Ovary (tissue), 9 donors: Measurements from ENCODE around the gene CRTAP. TPM values are rescaled to one million over a fixed set of nuclear protein-coding genes. Genes with fewer than 3 reads are reported as not detected.

Source experiments
- DNase-seq, 5 donors: peaks; one replicate each; pipeline ENCODE4 v3.0.0-alpha.2; 2019 to 2020
- H3K27ac ChIP-seq, 2 donors: fragments of 200-600 bp; one replicate each; pipeline versions ENCODE4 v1.5.1 to v1.8.0; 2019 to 2022
- H3K27me3 ChIP-seq: fragments of 200-600 bp; one replicate; pipeline ENCODE4 v1.8.0; 2022
- H3K36me3 ChIP-seq: fragments of 200-600 bp; sonication (generic); one replicate; pipeline ENCODE4 v1.5.1; 2019
- H3K4me1 ChIP-seq: one replicate; pipeline ENCODE4 v1.8.1; 2013; ENCODE audit warnings: mild to moderate bottlenecking, moderate library complexity; ENCODE audit not compliant: insufficient read depth
- H3K4me3 ChIP-seq: fragments of 200-600 bp; sonication (generic); one replicate; pipeline ENCODE4 v1.5.1; 2017
- H3K9me3 ChIP-seq, 2 donors: fragments of 200-600 bp in 1 of 2; sonication (generic) in 1 of 2; one replicate each; pipeline versions ENCODE4 v1.5.1 to v1.8.1; 2013 to 2019; ENCODE audit warnings: mild to moderate bottlenecking in 1 of 2, moderate library complexity in 1 of 2
- CTCF ChIP-seq, 3 donors: fragments of 450-650 bp in 2 of 3; fragments of 200-600 bp in 1 of 3; IDR thresholded peaks; one replicate each; pipeline versions ENCODE4 v1.5.1 to v1.8.0; 2016 to 2022; ENCODE audit warnings: antibody characterized with exemption in 3 of 3, mild to moderate bottlenecking in 1 of 3
- EP300 ChIP-seq: sonication (generic); formaldehyde crosslinking; IDR thresholded peaks from one replicate; pipeline ENCODE4 v1.6.1; 2017; ENCODE audit warnings: antibody characterized with exemption
- POLR2A ChIP-seq: fragments of 450-650 bp; IDR thresholded peaks from one replicate; pipeline ENCODE4 v1.6.1; 2017; ENCODE audit warnings: antibody characterized with exemption, mild to moderate bottlenecking, moderate library complexity
- WGBS, 3 donors: extraction: QIAGEN DNeasy Blood & Tissue Kit in 1 of 3; methylation state at CpG; one replicate each; pipeline versions ENCODE4 v1.1.5 to v1.1.7; 2013 to 2017; 5-methylcytosine and 5-hydroxymethylcytosine counted together
- intact Hi-C, 4 donors: fragments of 100-400 bp; cut with DNase I; formaldehyde crosslinking; loops; one replicate each; pipeline versions ENCODE4 v1.11.0 to v1.15.1; 2022 to 2023
- polyA plus RNA-seq, 2 donors: library from polyadenylated mRNA; stranded (reverse); fragments of 200-250 nt in 1 of 2; fragments of 350-450 nt in 1 of 2; fragmentation: Illumina TruSeq in 1 of 2; extraction: RNeasy Lipid Tissue Mini Kit (QIAGEN cat#74804) in 1 of 2; gene quantifications; one replicate each; pipeline ENCODE4 v1.2.3, GENCODE V29; 2013 to 2014
- total RNA-seq, 7 donors: library from RNA; depleted of rRNA in 2 of 7; stranded (reverse); fragments of >200 nt in 2 of 7; fragmentation: NEBNext Ultra II Directional in 3 of 7; extraction: Animal tissue kit (Norgen Biotek cat#: 25700) in 3 of 7; gene quantifications; one replicate each; pipeline versions ENCODE4 v1.1.0 to v1.2.4, GENCODE V29; 2016 to 2023
- donor health status: DM: no; HTN: no; CAD: no; lungs with moderate emphysema.
- donor health status: DM: no; HTN: no; CAD: no.
- donor health status: Bipolar disorder and iron deficiency.
- donor health status: DM: yes; HTN: yes; CAD: no.
- donor health status: DM: no; HTN: no; CAD: no.
- donor health status: DM: yes; HTN: yes; CAD: no.

CRTAP gene
- total and polyA plus RNA-seq, 9 donors = 130 to 788 (median 251) TPM

GRCh38 chr3:33093847-33094246 is 20.0 kb upstream of the CRTAP start:
- 96 to 97% (median 96%) methylated on average over 11 of the region's 11 CpGs for WGBS, 3 donors
- no peak for DNase-seq
- intact Hi-C loops = no loop called here
- Histone ChIP-seq H3K27ac (no peak overlapping the region), H3K4me1 (peaks cover 3% of the 10 kb centered on the region), H3K36me3 (no peaks in the 10 kb centered on the region), H3K27me3 (no peaks in the 10 kb centered on the region), H3K4me3 (no peak overlapping the region), H3K9me3 (no peaks in the 10 kb centered on the region)
- TF ChIP-seq EP300 (no peak), CTCF (IDR thresholded peaks at IDR 0.05) (no peak), POLR2A (no peak)

DNA sequence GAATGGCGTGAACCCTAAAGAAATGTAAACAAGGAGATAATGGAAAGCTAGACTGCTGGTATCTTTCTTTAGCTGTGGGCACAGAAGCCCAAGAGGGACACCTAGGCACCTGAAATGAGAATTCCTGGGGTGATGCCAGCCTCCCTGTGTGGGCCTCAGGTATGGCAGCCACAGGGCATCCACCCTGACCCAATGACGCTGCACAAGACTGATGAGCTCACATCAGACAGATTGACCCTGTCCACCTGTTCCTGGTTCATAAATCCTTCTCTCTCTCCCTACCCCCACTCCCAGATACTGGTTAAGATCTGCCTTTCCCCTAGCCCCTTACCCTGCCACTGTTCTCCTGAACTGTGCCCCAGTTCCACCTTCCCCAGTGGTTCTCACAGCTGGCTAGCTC is 18.4 kb upstream of the CRTAP start:
- Histone ChIP-seq H3K36me3 (no peaks in the 10 kb centered on the region), H3K4me3 (no peak overlapping the region), H3K27ac (peak overlapping the region in 1 of 2 donors; percentile 2), H3K9me3 (no peaks in the 10 kb centered on the region), H3K27me3 (no peaks in the 10 kb centered on the region), H3K4me1 (peaks cover 3% of the 10 kb centered on the region)
- no peak for DNase-seq
- 77 to 90% (median 83%) methylated on average over 2 of the region's 2 CpGs for WGBS, 3 donors
- intact Hi-C loops = no loop called here
- no peak for TF ChIP-seq CTCF (IDR thresholded peaks at IDR 0.05)
- no peak for TF ChIP-seq EP300
- no peak for TF ChIP-seq POLR2A

DNA sequence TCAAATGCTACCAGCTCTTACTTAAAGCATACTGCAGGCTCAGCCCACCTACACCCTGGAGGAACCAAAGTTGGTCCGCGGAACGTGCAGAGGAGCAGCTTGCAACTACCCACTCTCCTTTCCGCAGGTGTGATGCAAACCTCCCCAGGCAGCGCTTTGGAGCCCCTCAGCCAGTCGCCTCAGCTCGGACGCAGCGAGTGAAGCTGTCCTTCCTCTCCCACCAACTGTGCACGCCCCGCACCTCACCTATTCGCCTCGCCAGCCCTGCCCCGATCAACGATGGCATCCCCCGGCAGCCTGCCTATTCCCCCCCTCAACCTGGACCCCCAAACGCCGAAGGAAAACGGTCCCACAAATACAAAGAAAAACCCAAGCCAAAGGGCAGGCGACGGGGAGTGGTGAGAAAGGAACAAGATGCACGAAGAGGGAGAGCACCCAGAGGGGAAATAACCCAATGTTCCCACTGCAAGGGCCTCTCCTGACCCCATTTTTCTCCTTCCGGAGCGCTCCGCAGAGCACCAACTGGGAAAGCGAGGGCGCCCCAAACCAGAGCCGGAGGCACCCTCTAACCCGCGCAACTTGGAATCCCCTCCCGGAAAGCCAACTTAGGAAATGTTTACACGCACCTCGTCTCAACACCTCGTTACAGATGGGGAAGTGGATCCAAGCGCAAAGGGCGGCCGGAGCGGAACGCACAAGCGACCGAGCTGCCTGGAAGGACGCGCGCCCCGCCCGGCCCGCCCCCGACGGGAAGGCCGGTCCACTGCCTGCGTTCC is 17.5 kb upstream of the CRTAP start:
- Histone ChIP-seq H3K4me3 (peak overlapping the region; percentile 98), H3K36me3 (no peaks in the 10 kb centered on the region), H3K4me1 (peaks cover 3% of the 10 kb centered on the region), H3K27ac (peak overlapping the region; percentile 81 to 88), H3K9me3 (no peaks in the 10 kb centered on the region), H3K27me3 (no peaks in the 10 kb centered on the region)
- 0 to 1% (median 0%) methylated on average over 49 to 51 of the region's 51 CpGs for WGBS, 3 donors
- TF ChIP-seq CTCF (IDR thresholded peaks at IDR 0.05) (no peak), EP300 (no peak), POLR2A (no peak)
- intact Hi-C loops = no loop called here
- peak in 4 of 5 donors; percentile 31 to 67 (median 39) for DNase-seq

- DNase-seq = no peak
- WGBS, 3 donors = 40 to 54% (median 53%) methylated on average over 3 of the region's 3 CpGs
- TF ChIP-seq POLR2A (no peak), CTCF (IDR thresholded peaks at IDR 0.05) (no peak), EP300 (no peak)
Observed at GRCh38 chr3:33099109-33099645, 14.6 kb upstream of the CRTAP start.

More at GRCh38 chr3:33099109-33099645, 14.6 kb upstream of the CRTAP start:
- no peaks in the 10 kb centered on the region for H3K4me1 ChIP-seq
- no peaks in the 10 kb centered on the region for H3K27me3 ChIP-seq
- H3K9me3 ChIP-seq = no peaks in the 10 kb centered on the region
- H3K27ac ChIP-seq = no peak overlapping the region
- H3K4me3 ChIP-seq = no peak overlapping the region
- intact Hi-C loops = no loop called here
- H3K36me3 ChIP-seq = no peaks in the 10 kb centered on the region
